ENCODE measurements around the gene ACAP2.
"Not testable (repeated sequence)": the region's sequence is repeated elsewhere in the genome, so short reads cannot be mapped to it uniquely, and the experiment has no call there.

DNA sequence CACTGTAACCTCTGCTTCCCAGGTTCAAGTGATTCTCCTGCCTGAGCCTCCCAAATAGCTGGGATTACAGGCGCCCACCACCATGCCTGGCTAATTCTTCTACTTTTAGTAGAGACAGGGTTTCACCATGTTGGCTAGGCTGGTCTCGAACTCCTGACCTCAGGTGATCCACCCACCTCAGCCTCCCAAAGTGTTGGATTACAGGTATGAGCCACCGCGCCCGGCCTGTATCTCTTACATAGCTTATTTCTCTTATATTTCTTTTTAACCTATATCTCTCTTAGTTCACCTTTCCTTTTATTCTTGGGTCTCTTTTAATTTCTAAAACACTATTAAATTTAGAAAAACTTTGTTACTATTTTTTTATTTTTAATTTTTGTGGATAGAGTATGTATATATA lies 213.9 kb downstream of the ACAP2 start:
- TF ChIP-seq, protein P1, sequence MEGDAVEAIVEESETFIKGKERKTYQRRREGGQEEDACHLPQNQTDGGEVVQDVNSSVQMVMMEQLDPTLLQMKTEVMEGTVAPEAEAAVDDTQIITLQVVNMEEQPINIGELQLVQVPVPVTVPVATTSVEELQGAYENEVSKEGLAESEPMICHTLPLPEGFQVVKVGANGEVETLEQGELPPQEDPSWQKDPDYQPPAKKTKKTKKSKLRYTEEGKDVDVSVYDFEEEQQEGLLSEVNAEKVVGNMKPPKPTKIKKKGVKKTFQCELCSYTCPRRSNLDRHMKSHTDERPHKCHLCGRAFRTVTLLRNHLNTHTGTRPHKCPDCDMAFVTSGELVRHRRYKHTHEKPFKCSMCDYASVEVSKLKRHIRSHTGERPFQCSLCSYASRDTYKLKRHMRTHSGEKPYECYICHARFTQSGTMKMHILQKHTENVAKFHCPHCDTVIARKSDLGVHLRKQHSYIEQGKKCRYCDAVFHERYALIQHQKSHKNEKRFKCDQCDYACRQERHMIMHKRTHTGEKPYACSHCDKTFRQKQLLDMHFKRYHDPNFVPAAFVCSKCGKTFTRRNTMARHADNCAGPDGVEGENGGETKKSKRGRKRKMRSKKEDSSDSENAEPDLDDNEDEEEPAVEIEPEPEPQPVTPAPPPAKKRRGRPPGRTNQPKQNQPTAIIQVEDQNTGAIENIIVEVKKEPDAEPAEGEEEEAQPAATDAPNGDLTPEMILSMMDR (conservative IDR thresholded peaks at IDR 0.05) = not testable (repeated sequence)
- TF ChIP-seq ZFX (IDR thresholded peaks at IDR 0.05) = not testable (repeated sequence)
